Endothelial cell of umbilical vein (primary cell): ENCODE data around the gene PRR18.

Experiments used
- EZH2 ChIP-seq: IDR thresholded peaks from 2 replicates; pipeline ENCODE4 v1.6.1; 2012; ENCODE audit warnings: borderline replicate concordance, low read depth, mild to moderate bottlenecking, moderate library complexity, low read length, inconsistent platforms; ENCODE audit not compliant: severe bottlenecking
- GATA2 ChIP-seq: IDR thresholded peaks from 2 replicates; pipeline ENCODE4 v1.7.0; 2011; ENCODE audit warnings: low read depth, mild to moderate bottlenecking, moderate library complexity, mixed read lengths, low read length; ENCODE audit not compliant: insufficient read length, insufficient read depth
- JUN ChIP-seq: IDR thresholded peaks from 2 replicates; pipeline ENCODE4 v1.6.1; 2011; ENCODE audit warnings: borderline replicate concordance, low read depth; ENCODE audit not compliant: insufficient read length, insufficient read depth
- POLR2A ChIP-seq: IDR thresholded peaks from 2 replicates; pipeline ENCODE4 v1.6.1; 2012; ENCODE audit warnings: low read depth, mild to moderate bottlenecking, control low read depth, low read length
- POLR2AphosphoS5 ChIP-seq: IDR thresholded peaks from 2 replicates; pipeline ENCODE4 v1.6.1; 2012; ENCODE audit warnings: low read depth, mild to moderate bottlenecking, control low read depth, low read length, moderate library complexity; ENCODE audit not compliant: insufficient read depth
- TF ChIP-seq, protein P1 (sequence below), 2 donors: IDR thresholded peaks; 1 replicate in 1 of 2; 2 replicates in 1 of 2; pipeline ENCODE4 v1.5.1; 2011; ENCODE audit warnings: low read length in 2 of 2, mild to moderate bottlenecking in 2 of 2, moderate library complexity in 2 of 2, control low read depth in 1 of 2, inconsistent platforms in 1 of 2, low read depth in 1 of 2; ENCODE audit not compliant: insufficient read depth in 1 of 2; ENCODE audit errors: extremely low read depth in 1 of 2
- TF ChIP-seq, protein P2 (sequence below): IDR thresholded peaks from 2 replicates; pipeline ENCODE4 v1.6.1; 2011; ENCODE audit not compliant: insufficient read depth, insufficient read length

DNA sequence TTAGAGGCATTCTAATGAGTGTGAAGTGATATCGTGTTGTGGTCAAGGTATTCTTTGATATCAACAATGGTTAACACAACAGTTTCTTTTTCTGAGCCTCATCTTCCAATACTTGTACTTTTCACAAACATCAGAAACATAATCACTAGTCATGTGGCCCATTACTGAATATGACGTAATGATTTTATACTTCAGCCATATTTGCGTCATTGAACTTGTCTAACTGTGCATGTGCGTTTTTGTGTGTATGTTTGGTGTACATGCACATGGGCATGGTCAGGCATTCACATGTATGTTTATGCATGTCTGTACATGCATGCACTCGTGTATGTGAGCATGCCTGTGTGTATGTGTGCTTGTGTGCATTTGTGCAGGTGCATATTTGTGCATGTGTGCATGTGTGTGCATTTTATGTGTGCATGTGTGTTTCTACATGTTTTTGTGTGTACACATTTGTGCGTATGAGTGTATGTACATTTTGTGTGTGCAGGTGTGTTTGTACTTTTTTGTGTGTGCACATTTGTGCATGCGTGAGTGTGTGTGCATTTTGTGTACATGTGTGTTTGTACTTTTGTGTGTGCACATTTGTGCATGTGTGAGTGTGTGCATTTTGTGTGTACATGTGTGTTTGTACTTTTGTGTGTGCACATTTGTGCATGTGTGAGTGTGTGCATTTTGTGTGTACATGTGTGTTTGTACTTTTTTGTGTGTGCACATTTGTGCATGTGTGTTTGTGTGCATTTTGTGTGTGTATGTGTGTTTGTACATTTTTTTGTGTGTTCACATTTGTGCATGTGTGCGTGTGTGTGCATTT, 29.4 kb downstream of the PRR18 start:
- TF ChIP-seq, protein P1, sequence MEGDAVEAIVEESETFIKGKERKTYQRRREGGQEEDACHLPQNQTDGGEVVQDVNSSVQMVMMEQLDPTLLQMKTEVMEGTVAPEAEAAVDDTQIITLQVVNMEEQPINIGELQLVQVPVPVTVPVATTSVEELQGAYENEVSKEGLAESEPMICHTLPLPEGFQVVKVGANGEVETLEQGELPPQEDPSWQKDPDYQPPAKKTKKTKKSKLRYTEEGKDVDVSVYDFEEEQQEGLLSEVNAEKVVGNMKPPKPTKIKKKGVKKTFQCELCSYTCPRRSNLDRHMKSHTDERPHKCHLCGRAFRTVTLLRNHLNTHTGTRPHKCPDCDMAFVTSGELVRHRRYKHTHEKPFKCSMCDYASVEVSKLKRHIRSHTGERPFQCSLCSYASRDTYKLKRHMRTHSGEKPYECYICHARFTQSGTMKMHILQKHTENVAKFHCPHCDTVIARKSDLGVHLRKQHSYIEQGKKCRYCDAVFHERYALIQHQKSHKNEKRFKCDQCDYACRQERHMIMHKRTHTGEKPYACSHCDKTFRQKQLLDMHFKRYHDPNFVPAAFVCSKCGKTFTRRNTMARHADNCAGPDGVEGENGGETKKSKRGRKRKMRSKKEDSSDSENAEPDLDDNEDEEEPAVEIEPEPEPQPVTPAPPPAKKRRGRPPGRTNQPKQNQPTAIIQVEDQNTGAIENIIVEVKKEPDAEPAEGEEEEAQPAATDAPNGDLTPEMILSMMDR (IDR thresholded peaks at IDR 0.05; ENCODE audit: extremely low read depth in 1 of 2, insufficient read depth in 1 of 2, low read depth in 1 of 2, low read length in 2 of 2): no peak
- TF ChIP-seq, protein P2, sequence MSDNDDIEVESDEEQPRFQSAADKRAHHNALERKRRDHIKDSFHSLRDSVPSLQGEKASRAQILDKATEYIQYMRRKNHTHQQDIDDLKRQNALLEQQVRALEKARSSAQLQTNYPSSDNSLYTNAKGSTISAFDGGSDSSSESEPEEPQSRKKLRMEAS: no peak
- no peak for TF ChIP-seq POLR2A
- TF ChIP-seq POLR2AphosphoS5: no peak
- TF ChIP-seq GATA2: no peak
- TF ChIP-seq EZH2: no peak
- no peak for TF ChIP-seq JUN
